Erythroblast (primary cell): Measurements from ENCODE around the gene FCHO2.

Source experiments
- GATA1 ChIP-seq: IDR thresholded peaks from 2 replicates; pipeline ENCODE4 v1.6.1; 2011; ENCODE audit warnings: low read depth, mild to moderate bottlenecking, control low read depth, low read length, moderate library complexity
- POLR2A ChIP-seq: IDR thresholded peaks from 2 replicates; pipeline ENCODE4 v1.6.1; 2011; ENCODE audit warnings: mild to moderate bottlenecking, low read length

- TF ChIP-seq POLR2A (no peak), GATA1 (no peak)
Measured at GRCh38 chr5:73118391-73118973, 162.6 kb downstream of the FCHO2 start.
